Measurements from ENCODE around the gene SNED1.

SNED1 gene

DNA sequence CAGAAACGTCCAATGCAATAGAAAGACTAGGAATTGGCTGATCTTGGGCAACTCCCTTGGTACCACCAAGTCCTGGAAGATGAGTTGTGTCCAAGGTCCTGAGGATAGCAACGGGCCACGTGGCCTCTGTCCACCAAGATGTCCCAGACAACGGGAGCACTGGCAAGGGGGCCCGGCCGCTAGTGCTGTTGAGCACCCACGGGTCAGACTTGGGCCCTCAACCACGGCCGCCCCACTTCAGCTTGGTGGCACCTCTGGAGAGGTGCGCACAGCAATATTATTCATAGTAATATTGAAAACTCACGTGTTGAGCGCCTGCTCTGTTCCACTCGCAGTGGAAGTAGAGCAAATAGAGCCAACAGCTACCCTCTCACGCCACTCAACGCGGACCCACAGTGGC lies 131.9 kb downstream of the SNED1 start:
- H3K4me1 ChIP-seq (ENCODE audit: control insufficient read depth, insufficient read depth, low read length) = no peaks in the 10 kb centered on the region
- peaks cover 0 to 78% of the 10 kb centered on the region in 2 experiments; a peak in 2 of 3 replicates for H3K36me3 ChIP-seq (ENCODE audit: control insufficient read depth in 2 of 2, insufficient read depth in 1 of 2, low read length in 2 of 2)
- POLR2A ChIA-PET = no interaction called here
- no peak overlapping the region for H3K4me3 ChIP-seq (ENCODE audit: low read depth, low read length)
- H3K9me3 ChIP-seq (ENCODE audit: control insufficient read depth, insufficient read depth, low read depth, low read length) = no peaks in the 10 kb centered on the region
- CTCF ChIA-PET = no interaction called here
- no peak overlapping the region for H3K27ac ChIP-seq (ENCODE audit: extremely low read depth, low read depth, low read length)
- TF ChIP-seq ZNF175 (tag by site-specific recombination; IDR thresholded peaks at IDR 0.05) (no peak), ZNF473 (tag by site-specific recombination; IDR thresholded peaks at IDR 0.05) (no peak), ZBTB20 (tag by site-specific recombination; IDR thresholded peaks at IDR 0.05) (no peak), KLF10 (tag by site-specific recombination; IDR thresholded peaks at IDR 0.05) (no peak), OSR2 (tag by site-specific recombination; IDR thresholded peaks at IDR 0.05) (no peak), ZNF626 (tag by site-specific recombination; IDR thresholded peaks at IDR 0.05) (no peak), ZNF266 (tag by site-specific recombination; IDR thresholded peaks at IDR 0.05; ENCODE audit: low read depth) (no peak), ZNF404 (tag by site-specific recombination; IDR thresholded peaks at IDR 0.05) (no peak), ZNF548 (tag by site-specific recombination; IDR thresholded peaks at IDR 0.05) (no peak), ZNF501 (tag by site-specific recombination; IDR thresholded peaks at IDR 0.05) (no peak), ZNF48 (tag by site-specific recombination; IDR thresholded peaks at IDR 0.05) (no peak), ZNF560 (tag by site-specific recombination; IDR thresholded peaks at IDR 0.05; ENCODE audit: borderline replicate concordance) (no peak)
- TF ChIP-seq, protein P1, sequence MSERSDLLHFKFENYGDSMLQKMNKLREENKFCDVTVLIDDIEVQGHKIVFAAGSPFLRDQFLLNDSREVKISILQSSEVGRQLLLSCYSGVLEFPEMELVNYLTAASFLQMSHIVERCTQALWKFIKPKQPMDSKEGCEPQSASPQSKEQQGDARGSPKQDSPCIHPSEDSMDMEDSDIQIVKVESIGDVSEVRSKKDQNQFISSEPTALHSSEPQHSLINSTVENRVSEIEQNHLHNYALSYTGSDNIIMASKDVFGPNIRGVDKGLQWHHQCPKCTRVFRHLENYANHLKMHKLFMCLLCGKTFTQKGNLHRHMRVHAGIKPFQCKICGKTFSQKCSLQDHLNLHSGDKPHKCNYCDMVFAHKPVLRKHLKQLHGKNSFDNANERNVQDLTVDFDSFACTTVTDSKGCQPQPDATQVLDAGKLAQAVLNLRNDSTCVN (tag by site-specific recombination; optimal IDR thresholded peaks at IDR 0.05) = no peak

DNA sequence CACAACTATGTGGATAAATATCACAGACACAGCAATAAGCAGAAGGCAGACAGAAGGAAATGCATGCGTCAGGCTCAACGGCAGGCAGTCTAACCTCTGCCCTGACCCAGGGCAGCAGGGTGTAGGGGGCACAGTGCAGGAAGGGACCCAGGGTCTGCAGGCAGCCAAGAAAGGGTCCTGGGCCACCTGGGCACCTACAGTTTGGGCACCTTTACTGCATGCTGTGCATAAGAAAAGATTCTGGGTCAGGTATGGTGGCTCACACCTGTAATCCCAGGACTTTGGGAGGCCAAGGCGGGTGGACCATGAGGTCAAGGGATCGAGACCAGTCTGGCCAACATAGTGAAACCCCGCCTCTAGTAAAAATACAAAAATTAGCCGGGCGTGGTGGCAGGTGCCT lies 133.1 kb downstream of the SNED1 start:
- Histone ChIP-seq H3K27ac (ENCODE audit: extremely low read depth, low read depth, low read length) (no peak overlapping the region), H3K4me1 (ENCODE audit: control insufficient read depth, insufficient read depth, low read length) (no peaks in the 10 kb centered on the region), H3K9me3 (ENCODE audit: control insufficient read depth, insufficient read depth, low read depth, low read length) (no peaks in the 10 kb centered on the region), H3K4me3 (ENCODE audit: low read depth, low read length) (no peak overlapping the region), H3K36me3 (ENCODE audit: control insufficient read depth in 2 of 2, insufficient read depth in 1 of 2, low read length in 2 of 2) (peaks cover 0 to 80% of the 10 kb centered on the region in 2 experiments; a peak in 2 of 3 replicates)
- CTCF ChIA-PET = interaction anchor here (0.7 kb wide), 1 partner anchor 743 kb away, joined by 4 read pairs; no protein-coding TSS in a partner anchor
- TF ChIP-seq GLIS1 (tag by site-specific recombination; IDR thresholded peaks at IDR 0.05) (no peak), OSR2 (tag by site-specific recombination; IDR thresholded peaks at IDR 0.05) (no peak), ZNF623 (tag by site-specific recombination; IDR thresholded peaks at IDR 0.05) (no peak)
- POLR2A ChIA-PET = no interaction called here

DNA sequence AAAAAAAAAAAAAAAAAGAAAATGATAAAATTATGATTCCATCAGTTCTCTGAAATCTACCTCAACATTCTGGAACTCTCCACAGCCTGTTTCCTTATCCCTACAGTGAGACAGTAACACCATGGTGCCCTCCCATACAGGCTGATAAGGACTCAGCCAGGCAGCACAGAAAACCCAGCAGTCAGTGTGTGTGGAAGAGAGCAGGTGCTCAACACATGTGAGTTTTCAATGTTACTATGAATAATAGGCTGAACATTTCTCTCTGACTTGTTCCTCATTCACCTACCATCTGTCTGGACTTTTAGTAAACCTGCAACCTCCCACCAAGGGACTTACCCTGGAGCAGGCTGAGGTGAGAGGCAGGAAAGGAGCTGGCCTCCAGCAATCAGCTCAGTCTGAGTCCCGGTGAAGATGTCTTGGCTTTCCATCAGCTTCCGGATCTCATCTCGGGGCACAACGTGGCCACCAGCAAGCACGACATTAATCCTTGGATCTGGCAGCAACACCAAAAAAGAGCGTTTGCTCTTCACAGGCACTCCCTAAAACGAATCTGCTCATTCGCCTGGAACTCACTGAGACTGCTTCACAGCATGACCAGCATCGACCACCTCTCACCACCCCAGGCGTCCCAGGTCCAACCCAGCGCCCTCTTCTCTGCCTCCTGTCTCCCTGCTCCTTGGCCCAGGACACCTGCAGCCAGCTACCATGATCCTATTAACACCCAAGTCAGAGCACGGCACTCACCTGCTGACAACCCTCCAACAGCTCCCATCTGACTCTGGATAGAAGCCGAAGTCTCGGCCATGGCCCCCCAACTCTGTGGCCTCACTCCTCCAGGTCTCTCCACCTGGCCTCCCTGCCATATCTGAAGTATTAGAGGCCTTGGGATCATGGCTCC lies 134.4 kb downstream of the SNED1 start:
- H3K27ac ChIP-seq (ENCODE audit: extremely low read depth, low read depth, low read length) = no peak overlapping the region
- TF ChIP-seq ZNF202 (tag by site-specific recombination; IDR thresholded peaks at IDR 0.05; ENCODE audit: borderline replicate concordance) (no peak), ZNF510 (tag by site-specific recombination; IDR thresholded peaks at IDR 0.05; ENCODE audit: insufficient replicate concordance) (no peak)
- CTCF ChIA-PET = no interaction called here
- POLR2A ChIA-PET = no interaction called here
- H3K9me3 ChIP-seq (ENCODE audit: control insufficient read depth, insufficient read depth, low read depth, low read length) = no peaks in the 10 kb centered on the region
- H3K4me1 ChIP-seq (ENCODE audit: control insufficient read depth, insufficient read depth, low read length) = no peaks in the 10 kb centered on the region
- no peak overlapping the region for H3K4me3 ChIP-seq (ENCODE audit: low read depth, low read length)
- H3K36me3 ChIP-seq (ENCODE audit: control insufficient read depth in 2 of 2, insufficient read depth in 1 of 2, low read length in 2 of 2) = peaks cover 0 to 81% of the 10 kb centered on the region in 2 experiments; a peak in 2 of 3 replicates

DNA sequence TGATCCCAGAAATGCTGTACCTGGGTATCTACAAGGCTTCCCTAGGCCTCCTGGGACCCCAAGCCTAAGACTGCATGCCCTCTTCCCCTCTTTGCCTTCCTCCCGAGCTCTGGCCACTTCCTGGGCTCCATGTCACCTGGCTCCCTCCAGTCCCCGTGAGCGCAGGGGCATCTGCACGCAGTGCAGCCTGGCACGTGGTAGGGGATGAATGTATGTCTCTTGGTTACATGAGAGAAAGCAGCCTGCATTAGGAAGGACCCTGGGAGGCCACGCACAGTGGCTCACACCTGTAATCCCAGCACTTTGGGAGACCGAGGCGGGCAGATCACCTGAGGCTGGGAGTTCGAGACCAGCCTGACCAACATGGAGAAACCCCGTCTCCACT lies 135.0 kb downstream of the SNED1 start:
- peaks cover 0 to 85% of the 10 kb centered on the region in 2 experiments; a peak in 2 of 3 replicates for H3K36me3 ChIP-seq (ENCODE audit: control insufficient read depth in 2 of 2, insufficient read depth in 1 of 2, low read length in 2 of 2)
- no peak overlapping the region for H3K27ac ChIP-seq (ENCODE audit: extremely low read depth, low read depth, low read length)
- no peaks in the 10 kb centered on the region for H3K9me3 ChIP-seq (ENCODE audit: control insufficient read depth, insufficient read depth, low read depth, low read length)
- H3K4me1 ChIP-seq (ENCODE audit: control insufficient read depth, insufficient read depth, low read length) = no peaks in the 10 kb centered on the region
- no peak overlapping the region for H3K4me3 ChIP-seq (ENCODE audit: low read depth, low read length)
- CTCF ChIA-PET = no interaction called here
- POLR2A ChIA-PET = no interaction called here
- no peak for TF ChIP-seq ZBTB7A (tag by site-specific recombination; IDR thresholded peaks at IDR 0.05; ENCODE audit: low read depth)
- TF ChIP-seq, protein P2, sequence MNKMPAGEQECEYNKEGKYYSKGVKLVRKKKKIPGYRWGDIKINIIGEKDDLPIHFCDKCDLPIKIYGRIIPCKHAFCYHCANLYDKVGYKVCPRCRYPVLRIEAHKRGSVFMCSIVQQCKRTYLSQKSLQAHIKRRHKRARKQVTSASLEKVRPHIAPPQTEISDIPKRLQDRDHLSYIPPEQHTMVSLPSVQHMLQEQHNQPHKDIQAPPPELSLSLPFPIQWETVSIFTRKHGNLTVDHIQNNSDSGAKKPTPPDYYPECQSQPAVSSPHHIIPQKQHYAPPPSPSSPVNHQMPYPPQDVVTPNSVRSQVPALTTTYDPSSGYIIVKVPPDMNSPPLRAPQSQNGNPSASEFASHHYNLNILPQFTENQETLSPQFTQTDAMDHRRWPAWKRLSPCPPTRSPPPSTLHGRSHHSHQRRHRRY (tag by site-specific recombination; IDR thresholded peaks at IDR 0.05) = no peak
- no peak for TF ChIP-seq ZNF157 (tag by site-specific recombination; IDR thresholded peaks at IDR 0.05)
- no peak for TF ChIP-seq GFI1B (tag by site-specific recombination; IDR thresholded peaks at IDR 0.05)
- TF ChIP-seq SALL2 (tag by site-specific recombination; IDR thresholded peaks at IDR 0.05; ENCODE audit: borderline replicate concordance) = no peak
- TF ChIP-seq ZNF623 (tag by site-specific recombination; IDR thresholded peaks at IDR 0.05) = no peak
- no peak for TF ChIP-seq ZNF292 (tag by site-specific recombination; IDR thresholded peaks at IDR 0.05; ENCODE audit: borderline replicate concordance, low read depth)
- no peak for TF ChIP-seq ZNF660 (tag by site-specific recombination; IDR thresholded peaks at IDR 0.05)
- no peak for TF ChIP-seq ZNF707 (tag by site-specific recombination; IDR thresholded peaks at IDR 0.05)
- no peak for TF ChIP-seq ZNF621 (tag by site-specific recombination; IDR thresholded peaks at IDR 0.05)
